Myocyte (in vitro differentiated cells): ENCODE data around the gene TNNI3. TPM values are rescaled to one million over a fixed set of nuclear protein-coding genes. Genes with fewer than 3 reads are reported as not detected.

Experiments used
- DNase-seq: peaks from one replicate; pipeline ENCODE4 v3.0.0-alpha.2; 2012; ENCODE audit warnings: low read depth
- total RNA-seq: library from RNA; depleted of rRNA; stranded (reverse); fragments of >200 nt; gene quantifications from 2 replicates; pipeline ENCODE4 v1.2.3, GENCODE V29; 2014

Gene TNNI3
- total RNA-seq, 1 donor from 2014 or later = 1.5 TPM

DNA sequence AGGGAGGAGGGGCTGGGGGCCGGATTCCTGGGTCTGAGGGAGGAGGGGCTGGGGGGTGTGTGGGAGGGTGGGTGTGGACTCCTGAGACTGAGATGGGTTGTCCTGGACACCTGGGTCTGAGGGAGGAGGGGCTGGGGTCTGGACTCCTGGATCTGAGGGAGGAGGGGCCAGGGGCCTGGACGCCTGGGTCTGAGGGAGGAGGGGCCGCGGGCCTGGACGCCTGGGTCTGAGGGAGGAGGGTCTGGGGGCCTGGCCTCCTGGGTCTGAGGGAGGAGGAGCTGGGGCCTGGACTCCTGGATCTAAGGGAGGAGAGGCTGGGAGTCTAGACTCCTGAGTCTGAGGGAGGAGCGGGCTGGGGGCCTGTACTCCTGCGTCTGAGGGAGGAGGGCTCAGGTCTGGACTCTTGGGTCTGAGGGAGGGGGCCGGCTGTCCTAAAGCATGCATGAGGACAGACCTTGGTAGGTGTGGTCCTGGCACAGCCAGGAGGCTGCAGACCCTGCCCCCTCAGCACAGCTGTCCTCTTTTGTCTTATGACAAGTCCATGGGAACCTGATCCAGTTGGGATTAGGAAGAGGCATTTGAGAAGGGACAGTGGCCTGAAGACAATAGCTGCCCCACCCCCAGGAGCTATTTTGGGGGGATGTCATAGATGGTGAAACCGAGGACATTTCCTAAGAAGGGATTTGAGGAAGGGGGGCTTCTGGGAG lies 9.8 kb downstream of the TNNI3 start:
- DNase-seq = peak; percentile 99

DNA sequence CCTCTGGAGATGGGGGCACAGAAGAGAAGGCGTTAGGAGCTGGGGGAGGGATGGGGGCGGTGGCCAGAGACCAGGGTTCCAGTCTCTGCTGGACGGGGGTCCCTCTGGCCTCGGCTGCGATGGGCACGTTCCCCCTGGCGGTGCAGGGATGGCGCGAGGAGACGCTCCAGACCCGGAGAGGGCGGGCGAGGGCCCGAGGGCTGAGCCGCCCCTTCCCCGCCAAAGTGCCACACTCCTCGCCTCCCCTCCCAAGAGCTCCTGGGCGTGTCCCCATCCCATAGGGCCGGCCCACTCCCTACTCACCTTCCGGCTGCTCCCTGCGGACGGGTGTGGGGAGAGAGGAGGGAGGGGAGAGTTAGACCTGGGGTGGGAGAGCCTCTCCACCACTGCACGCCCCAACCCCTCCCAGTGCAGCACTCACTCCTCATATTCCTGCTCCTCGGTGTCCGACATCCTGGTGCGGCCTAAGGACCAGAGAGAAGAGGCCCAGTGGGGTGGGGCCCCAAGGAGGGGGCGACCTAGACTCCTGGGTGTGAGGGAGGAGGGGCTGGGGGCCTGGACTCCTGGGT lies 10.7 kb downstream of the TNNI3 start:
- DNase-seq = peak; percentile 64

DNA sequence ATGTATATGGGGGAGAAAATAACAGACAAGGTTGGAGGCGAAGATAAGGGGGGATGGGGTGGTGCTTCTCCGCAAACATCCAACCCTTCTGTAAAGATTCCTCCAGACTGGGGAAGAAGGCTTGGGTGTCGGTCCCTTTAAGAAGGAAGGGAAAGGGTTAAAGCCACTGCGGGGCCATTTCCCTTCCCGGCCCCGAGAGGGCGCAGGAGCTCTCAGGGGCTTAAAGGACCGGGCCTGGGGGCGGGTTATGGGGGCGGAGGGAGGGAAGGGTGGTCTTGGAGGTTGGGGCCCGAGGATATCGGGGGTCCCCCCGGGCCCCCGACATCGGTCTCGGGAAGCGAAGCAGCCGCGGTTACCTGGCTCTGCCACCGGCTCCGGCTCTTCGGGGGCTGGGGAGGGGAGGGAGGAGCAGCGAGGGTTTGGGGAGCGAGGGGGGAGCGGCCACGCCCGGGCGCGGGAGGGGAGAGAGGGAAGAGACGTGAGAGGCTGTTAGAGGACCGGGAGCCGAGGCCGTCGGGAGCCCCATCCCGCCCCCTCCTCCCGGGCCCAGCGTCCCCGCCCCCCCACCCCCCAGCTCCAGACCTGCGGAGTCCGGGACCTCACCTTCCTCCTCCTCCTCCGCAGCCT lies 11.3 kb downstream of the TNNI3 start:
- peak; percentile 62 for DNase-seq

DNA sequence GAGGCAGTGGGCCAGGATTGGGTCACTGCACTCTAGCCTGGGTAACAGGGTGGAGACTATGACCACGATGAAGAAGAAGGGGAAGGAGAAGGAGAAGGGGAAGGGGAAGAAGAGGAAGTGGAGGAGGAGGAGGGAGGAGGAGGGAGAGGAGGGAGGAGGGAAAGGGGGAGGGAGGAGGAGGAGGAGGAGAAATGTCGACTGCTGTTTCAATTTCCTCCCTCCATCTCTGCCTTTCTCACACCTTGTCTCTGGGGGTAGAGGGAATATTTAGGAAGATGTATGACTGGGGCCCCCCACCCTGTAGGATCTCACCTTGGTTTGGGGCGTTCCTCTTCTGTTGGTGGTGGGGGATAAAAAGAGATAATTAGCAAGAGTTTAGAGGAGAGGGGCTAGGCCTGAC lies 12.3 kb downstream of the TNNI3 start:
- DNase-seq = no peak

DNA sequence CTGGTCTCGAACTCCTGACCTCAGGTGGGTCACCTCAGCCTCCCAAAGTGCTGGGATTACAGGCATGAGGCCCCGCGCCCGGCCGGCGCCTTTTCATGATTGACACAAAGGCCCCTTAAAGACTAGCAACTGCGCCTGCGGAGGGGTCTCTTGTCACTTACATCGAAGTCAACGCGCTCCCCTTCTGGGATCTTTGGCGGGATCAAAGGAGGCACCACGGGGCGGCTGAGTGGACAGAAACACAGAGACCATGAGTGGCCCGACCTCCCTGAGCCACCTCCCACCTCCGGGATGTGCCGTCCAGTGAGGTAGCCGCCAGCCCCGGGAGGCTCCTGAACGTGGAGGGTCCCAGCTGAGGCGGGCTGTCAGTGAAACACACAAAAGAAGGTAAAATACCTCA lies 15.8 kb downstream of the TNNI3 start:
- DNase-seq = no peak

DNA sequence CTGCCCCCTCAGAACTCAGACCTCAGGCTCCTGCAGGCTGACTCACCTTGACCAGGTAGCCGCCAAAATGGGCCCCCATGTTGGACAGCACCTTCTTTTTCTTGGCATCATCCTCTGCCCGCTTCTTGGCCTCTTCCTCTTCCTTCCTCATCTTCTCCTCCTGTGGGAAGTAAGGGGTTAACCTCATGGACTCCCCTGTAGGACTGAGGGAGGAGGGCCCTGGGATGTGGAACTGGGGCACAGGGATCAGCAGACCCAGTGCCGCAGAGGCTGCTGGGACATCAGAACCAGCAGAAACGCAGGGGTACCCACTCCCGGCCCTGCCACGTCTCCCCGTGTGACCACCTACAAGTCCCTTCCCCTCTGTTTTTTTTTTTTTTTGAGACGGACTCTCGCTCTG lies 19.6 kb downstream of the TNNI3 start:
- no peak for DNase-seq

DNA sequence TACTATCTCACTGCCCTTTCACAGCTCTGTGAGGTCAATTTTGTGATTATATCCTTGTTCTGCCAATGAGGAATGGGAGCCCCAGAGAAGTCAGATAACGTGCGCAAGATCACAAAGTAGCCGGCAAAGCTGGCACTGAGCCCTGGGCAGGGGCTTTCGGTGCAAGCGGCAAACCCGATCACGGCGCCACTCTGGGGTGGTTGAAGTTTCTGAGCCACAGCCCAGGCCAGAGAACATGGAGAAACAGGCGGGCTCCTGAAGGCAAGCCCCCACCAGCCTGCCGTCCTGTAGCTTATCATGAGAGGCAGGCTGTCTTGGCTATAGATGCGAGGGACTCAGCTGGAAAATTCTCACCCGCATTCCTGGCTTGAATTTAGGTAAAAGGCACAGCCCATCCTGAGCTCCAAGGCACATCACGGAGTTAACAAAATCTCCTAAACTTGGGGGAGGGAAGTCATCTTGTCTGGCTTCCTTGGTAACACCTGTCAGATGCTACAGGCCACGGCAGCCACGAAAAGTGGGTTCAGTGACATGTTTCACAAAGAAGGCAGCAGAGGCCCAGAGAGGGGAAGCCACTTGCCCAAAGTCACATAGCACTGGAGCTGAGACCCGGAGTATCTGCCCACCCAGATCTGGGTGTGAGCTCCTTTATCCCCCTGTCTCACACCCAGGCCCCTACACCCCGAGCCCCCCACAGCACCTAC lies 21.0 kb downstream of the TNNI3 start:
- DNase-seq = peak; percentile 72

DNA sequence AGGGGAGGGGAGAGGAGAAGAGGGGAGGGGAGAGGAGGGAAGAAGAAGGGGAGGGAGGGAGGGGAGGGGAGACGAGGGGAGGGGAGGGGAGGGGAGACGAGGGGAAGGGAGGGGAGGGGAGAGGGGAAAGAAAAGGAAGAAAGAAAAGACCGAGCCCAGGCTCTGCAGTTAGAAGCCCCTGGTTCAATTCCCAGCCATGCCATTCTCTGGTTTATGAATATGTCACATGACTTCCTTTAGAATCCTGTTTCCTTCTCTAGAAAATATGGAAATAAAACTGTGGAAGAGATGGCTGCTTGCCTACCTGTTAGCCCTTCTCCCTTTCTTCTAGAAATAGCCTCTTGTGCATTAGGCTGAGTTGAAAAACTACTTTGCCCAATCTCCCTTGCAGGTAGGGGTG lies 22.8 kb downstream of the TNNI3 start:
- DNase-seq = no peak

DNA sequence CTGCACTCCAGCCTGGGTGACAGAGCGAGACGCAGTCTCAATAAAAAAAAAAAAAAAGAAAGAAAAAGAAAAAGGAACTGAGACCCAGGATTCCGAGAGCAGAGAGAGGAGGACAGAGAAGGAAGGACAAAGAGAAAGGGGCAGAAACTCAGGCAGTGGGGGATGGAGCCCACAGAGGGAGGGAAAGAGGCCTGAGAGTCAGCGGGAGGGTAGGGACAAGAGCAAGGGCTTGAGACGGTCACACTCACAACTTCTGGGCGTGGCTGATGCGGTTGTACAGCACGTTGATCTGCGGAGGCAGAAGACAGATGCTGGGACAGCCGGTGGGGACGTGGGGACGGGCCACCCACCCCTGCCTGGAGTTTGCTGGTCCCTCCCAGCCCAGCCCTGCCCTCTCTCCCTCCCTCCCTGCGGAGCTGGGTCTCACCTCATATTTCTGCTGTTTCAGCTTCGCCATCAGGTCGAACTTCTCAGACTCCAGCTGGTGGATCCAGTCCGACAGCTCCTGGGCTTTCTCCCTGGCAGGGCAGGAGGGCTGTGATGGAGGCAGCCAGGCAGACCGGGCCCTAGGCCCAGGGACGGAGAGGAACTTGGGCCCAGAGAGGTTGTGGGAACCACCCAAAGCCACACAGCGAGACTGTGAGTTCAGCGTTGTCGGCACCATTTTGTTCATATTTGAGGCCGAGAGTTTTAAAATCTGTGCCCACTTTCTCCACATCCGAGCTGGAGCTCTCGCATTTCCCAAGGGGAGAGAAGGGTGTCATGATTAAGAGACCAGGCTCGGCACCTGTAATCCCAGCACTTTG lies 23.7 kb downstream of the TNNI3 start:
- DNase-seq = no peak

DNA sequence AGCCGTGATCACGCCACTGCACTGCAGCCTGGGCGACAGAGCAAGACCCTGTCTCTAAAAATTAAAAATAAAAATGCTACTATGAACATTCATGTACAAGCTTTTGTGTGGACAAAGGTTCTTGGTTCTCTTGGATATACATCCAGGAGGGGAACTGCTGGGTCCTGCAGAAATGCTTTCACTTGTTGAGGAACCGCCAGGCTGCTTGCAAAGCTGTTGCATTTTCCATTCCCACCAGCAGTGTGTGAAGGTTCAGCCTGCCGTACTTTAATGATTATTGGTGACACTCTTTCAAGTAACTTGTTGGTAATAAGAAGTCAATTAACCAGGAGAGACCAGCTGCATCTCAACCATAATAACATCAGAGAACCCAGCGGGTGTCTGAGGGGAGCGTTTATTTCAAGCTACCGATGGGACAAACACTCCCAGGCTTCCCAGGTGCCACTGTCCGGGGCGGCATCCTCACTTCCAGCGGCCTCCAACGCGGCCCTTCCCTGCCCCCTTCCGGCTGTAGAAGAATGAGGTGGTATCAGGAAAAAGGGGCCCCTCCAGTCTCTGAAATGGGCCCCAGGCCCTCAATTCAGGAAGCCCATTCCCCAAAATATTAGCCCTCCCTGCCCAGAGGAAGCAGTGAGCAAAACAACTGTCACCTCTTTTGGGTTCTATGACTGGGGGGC lies 24.9 kb downstream of the TNNI3 start:
- DNase-seq = no peak

DNA sequence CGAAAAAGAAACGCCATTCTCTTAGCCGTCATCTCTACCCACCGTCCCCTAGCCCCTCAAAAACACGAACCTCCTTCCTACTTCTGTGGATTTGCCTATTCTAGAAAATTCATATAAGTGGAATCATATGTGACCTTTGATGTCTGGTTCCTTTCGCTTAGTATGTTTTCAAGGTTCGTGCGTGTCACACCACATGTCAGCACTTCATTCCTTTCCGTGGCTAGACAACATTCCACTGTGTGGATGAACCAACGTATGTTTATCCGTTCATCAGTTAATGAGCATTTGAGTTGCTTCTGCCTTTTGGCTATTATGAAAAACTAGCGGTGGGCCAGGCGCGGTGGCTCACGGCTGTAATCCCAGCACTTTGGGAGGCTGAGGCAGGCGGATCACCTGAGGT lies 26.1 kb downstream of the TNNI3 start:
- DNase-seq = no peak

DNA sequence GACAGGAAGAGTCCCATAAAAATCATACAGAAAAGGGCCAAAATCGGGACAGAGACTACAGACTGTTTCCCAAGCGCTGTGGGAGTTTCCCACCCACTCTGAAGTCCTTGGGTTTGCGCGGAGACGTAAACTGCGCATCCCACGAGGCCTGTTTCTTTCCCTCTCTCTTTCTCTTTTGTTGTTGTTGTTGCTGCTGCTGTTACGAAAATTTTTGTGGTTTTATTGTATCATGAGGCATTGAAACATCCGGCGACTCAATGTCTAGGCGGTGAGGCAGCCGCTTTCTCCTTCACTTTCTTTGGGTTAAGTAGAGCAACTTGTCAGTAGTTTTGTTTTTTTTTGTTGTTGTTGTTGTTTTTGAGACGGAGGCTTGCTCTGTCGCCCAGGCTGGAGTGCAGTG lies 38.5 kb downstream of the TNNI3 start:
- no peak for DNase-seq

DNA sequence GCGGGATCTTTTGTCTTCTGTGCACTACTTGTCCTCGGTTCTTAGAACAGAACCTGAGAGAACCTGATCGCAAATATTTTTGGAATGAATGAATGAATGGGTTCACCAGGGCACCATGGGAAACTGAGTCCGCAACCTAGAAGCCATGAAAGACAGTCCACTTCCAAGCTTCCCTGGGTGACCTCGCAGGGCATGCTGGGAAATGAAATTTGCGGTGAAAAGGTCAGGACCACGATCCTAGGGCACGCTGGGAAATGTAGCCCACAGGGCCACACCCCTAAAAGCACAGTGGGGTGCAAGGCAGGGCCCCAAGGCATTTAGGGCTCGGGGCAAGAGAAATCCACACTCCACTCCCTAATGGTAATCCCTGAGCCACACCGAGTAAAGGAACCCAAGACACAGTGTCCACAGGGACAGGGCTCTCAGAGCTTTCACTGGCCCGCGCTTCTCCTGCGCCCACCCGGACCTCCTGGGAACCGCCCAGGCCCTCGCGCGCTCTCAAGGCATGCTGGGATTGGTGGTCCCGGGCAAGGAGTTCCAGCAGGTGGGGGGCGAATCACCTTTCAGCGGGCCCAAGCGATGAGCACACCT lies 39.0 kb downstream of the TNNI3 start:
- peak; percentile 87 for DNase-seq

DNA sequence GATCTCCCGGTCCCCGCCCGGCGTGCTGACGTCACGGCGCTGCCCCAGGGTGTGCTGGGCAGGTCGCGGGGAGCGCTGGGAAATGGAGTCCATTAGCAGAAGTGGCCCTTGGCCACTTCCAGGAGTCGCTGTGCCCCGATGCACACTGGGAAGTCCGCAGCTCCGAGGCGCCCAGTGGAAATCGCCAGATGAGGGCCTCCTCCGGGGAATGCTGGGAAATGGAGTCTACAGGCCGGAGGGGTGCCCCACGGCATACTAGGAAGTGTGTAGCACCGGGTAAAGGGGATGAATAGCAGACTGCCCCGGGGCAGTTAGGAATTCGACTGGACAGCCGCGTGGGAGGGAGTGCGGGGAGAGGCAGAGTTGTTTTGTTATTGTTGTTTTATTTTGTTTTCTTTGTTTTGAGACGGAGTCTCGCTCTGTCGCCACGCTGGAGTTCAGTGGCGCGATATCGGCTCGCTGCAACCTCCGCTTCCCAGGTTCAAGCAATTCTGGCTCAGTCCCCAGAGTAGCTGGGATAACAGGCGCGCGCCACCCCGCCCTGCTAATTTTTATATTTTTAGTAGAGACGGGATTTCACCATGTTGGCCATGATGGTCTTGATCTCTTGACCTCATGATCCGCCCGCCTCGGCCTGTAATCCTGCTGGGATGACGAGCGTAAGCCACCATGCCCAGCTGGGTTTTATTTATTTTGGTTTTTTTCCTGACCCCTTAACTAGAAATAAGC lies 39.7 kb downstream of the TNNI3 start:
- peak; percentile 99 for DNase-seq

DNA sequence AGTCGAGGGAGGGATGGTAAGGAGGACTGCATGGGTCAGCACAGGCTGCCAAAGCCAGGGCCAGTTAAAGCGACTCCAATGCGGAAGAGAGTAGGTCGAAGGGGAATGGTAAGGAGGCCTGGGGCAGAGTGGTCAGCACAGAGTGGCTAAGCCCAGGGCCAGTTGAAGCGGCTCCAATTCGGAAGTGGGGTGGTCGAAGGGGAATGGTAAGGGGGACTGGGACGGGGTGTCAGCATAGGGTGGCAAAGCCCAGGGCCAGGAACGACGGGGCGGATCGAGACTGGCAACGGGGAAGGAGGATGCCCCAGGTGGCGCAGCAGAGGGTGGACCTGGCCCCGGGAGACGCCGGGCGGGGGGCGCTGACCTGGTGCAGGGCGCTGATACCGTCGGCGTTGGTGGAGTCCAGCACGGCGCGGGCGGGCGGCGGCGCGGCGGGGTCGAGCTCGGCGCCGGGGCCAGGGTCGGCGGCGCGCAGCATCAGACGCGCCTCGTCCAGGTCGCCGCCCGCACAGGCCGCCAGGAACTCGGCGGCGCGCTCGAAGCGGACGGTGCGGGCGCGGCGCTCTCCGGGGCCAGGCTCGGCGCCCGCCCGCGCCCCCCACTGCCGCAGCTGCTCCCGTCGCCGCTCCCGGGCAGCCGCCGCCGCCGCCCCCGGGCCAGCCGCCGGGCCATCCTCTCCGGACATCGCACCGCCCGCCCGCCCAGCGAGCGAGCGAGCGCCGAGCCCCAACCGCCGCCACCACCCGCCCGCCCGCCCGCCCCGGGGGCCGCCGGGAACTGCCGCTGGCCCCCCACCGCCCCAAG lies 40.5 kb downstream of the TNNI3 start, which contains the start of gene PPP1R12C:
TSS of gene PPP1R12C (minus strand) at position 779 of the 804 bp plus-strand sequence. CDS start at position 685, 94 bp downstream.
- DNase-seq = no peak

DNA sequence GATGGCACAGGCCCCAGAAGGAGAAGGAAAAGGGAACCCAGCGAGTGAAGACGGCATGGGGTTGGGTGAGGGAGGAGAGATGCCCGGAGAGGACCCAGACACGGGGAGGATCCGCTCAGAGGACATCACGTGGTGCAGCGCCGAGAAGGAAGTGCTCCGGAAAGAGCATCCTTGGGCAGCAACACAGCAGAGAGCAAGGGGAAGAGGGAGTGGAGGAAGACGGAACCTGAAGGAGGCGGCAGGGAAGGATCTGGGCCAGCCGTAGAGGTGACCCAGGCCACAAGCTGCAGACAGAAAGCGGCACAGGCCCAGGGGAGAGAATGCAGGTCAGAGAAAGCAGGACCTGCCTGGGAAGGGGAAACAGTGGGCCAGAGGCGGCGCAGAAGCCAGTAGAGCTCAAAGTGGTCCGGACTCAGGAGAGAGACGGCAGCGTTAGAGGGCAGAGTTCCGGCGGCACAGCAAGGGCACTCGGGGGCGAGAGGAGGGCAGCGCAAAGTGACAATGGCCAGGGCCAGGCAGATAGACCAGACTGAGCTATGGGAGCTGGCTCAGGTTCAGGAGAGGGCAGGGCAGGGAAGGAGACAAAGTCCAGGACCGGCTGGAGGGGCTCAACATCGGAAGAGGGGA lies 41.2 kb downstream of the TNNI3 start:
- peak; percentile 54 for DNase-seq

DNA sequence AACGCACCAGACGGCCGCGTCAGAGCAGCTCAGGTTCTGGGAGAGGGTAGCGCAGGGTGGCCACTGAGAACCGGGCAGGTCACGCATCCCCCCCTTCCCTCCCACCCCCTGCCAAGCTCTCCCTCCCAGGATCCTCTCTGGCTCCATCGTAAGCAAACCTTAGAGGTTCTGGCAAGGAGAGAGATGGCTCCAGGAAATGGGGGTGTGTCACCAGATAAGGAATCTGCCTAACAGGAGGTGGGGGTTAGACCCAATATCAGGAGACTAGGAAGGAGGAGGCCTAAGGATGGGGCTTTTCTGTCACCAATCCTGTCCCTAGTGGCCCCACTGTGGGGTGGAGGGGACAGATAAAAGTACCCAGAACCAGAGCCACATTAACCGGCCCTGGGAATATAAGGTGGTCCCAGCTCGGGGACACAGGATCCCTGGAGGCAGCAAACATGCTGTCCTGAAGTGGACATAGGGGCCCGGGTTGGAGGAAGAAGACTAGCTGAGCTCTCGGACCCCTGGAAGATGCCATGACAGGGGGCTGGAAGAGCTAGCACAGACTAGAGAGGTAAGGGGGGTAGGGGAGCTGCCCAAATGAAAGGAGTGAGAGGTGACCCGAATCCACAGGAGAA lies 42.0 kb downstream of the TNNI3 start:
- no peak for DNase-seq
